PC-9 (cell line): ENCODE measurements around the gene POLR2J2.
"Not testable (repeated sequence)": the region's sequence is repeated elsewhere in the genome, so short reads cannot be mapped to it uniquely, and the experiment has no call there.

ENCODE experiments used
- CTCF ChIP-seq: fragments of 200-600 bp; sonication (generic); conservative IDR thresholded peaks from 2 replicates; pipeline ENCODE4 v1.6.1; 2017; ENCODE audit warnings: mixed run types, antibody characterized with exemption, mild to moderate bottlenecking, moderate library complexity
- EZH2 ChIP-seq: fragments of 200-600 bp; sonication (generic); IDR thresholded peaks from 2 replicates; pipeline ENCODE4 v1.8.0; 2017; ENCODE audit warnings: antibody characterized with exemption, low read depth

DNA sequence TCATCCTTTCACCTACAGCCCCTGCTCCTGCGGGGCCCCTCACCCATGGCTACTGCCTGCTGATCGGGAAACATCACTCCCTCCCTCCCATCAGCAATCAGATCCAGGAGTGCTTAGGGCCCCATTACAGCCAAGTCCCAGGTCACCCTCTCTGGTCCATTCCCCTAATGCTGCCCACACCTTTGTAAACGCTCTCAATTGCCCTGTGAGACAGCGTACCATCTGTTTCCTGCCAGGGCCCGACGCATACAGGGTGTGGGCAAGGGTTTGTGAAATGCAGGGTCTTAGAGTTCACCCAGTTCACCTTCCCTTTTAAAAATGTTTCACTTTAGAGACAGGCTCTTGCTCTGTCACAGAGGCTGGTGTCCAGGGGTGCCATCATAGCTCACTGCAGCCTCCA is 37.2 kb downstream of the POLR2J2 start:
- not testable (repeated sequence) for TF ChIP-seq CTCF, EZH2
